Stomach smooth muscle (tissue), 2 donors: ENCODE measurements around the gene DNAH6.

Experiments used
- H3K27ac ChIP-seq: one replicate; pipeline ENCODE4 v1.7.0; 2013; ENCODE audit warnings: mild to moderate bottlenecking, low read length, inconsistent platforms
- H3K27me3 ChIP-seq, 2 donors: one replicate each; pipeline ENCODE4 v1.7.0; 2013; ENCODE audit warnings: low read length in 2 of 2; ENCODE audit not compliant: insufficient read depth in 2 of 2, control insufficient read depth in 1 of 2
- H3K36me3 ChIP-seq, 2 donors: one replicate each; pipeline ENCODE4 v1.7.0; 2013; ENCODE audit warnings: low read length in 2 of 2; ENCODE audit not compliant: control insufficient read depth in 2 of 2, insufficient read depth in 2 of 2
- H3K4me1 ChIP-seq: one replicate; pipeline ENCODE4 v1.7.0; 2013; ENCODE audit warnings: low read length; ENCODE audit not compliant: control insufficient read depth, insufficient read depth
- H3K4me3 ChIP-seq, 2 donors: one replicate each; pipeline ENCODE4 v1.7.0; 2013; ENCODE audit warnings: low read length in 2 of 2
- H3K9ac ChIP-seq, 2 donors: one replicate each; pipeline ENCODE4 v1.7.0; 2013; ENCODE audit warnings: low read length in 2 of 2, mild to moderate bottlenecking in 1 of 2
- H3K9me3 ChIP-seq, 2 donors: one replicate each; pipeline ENCODE4 v1.7.0; 2013; ENCODE audit warnings: low read length in 2 of 2; ENCODE audit not compliant: control insufficient read depth in 2 of 2
- donor health status: healthy.
- donor health status: Pancreatic carcinoma.

Gene DNAH6

DNA sequence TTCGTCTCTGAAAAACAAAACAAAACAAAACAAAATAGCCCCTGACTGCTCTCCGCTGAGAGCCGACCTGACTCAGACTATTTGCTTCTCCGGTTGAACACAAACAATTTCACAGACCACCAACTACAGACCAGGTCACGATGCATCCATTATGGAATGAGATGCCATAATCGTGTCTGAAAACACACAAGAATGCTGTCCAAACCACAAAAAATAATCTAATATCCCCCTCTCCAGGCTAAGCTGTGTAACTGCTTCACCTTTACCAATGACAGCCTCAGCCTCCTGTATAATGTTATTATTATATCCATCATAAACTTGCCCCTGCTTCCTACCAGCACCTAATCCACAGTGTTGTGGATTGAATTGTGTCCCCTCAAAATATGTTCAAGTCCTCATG, 114.7 kb downstream of the DNAH6 start:
- Histone ChIP-seq H3K27me3 (no peaks in the 10 kb centered on the region), H3K4me3 (no peak overlapping the region), H3K9ac (no peak overlapping the region), H3K27ac (no peak overlapping the region), H3K9me3 (no peaks in the 10 kb centered on the region), H3K36me3 (no peaks in the 10 kb centered on the region), H3K4me1 (no peaks in the 10 kb centered on the region)

DNA sequence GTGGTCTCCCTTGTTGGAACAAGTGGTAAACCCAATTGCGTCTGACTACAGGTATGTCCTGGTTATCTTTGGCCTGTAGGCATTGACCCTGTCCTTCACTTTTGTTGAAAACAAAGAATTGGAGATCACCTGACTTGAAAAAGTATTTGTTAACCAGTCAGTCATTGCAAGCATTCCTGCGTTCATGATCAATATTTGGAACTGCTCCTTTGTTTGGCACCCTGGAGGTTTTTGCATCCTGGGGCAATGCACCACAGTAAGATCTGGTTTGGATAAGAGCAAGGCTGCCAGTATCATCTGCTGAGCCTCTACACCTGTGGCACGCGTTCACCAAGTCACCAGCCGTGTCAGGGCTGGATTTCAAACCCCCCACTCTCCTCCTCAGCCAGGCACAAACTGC, 115.7 kb downstream of the DNAH6 start:
- no peaks in the 10 kb centered on the region for H3K27me3 ChIP-seq
- no peak overlapping the region for H3K4me3 ChIP-seq
- no peaks in the 10 kb centered on the region for H3K4me1 ChIP-seq
- H3K9ac ChIP-seq = no peak overlapping the region
- no peak overlapping the region for H3K27ac ChIP-seq
- no peaks in the 10 kb centered on the region for H3K9me3 ChIP-seq
- H3K36me3 ChIP-seq = no peaks in the 10 kb centered on the region

DNA sequence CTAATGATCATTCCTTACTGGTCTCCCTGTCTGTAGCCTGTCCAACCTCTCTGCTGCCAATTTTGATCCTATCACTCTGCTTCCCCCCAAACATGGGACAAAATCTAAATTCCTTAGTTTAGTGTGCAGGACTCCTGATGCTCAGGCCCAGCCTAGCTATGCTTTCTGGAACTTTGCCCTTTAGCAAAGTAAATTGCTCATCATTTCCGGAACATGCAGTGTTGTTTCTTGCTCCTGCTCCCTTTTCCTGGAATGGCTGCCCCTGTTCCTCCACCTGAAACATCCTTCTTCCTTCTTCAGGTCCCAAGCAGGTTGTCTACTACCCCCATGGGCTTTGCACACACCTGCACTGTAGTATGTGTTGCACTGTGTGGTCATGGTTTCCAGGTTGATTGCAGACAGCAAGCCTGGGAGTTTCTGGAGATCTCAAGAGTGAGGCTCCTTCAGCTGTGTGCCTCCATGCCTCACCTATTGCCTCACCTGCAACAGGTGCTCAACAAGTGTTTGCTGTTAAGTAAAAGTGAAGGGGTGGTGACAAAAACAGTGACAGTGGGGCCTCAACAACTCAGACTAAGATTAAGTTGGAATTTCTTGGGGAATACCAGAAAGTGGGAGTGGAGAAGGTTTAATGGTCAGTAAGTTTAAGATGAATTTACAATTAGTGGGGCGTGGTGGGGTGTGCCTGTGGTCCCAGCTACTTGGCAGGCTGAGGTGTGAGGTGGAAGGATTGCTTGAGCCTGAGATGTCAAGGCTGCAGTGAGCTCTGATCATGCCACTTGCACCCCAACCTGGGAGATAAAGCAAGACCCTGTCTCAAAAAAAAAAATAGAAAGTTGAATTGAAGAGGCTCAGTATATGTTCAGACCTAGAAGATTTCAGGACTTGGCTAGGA, 120.0 kb downstream of the DNAH6 start:
- Histone ChIP-seq H3K4me1 (no peaks in the 10 kb centered on the region), H3K27me3 (no peaks in the 10 kb centered on the region), H3K9ac (no peak overlapping the region), H3K9me3 (no peaks in the 10 kb centered on the region), H3K27ac (no peak overlapping the region), H3K4me3 (no peak overlapping the region), H3K36me3 (no peaks in the 10 kb centered on the region)

DNA sequence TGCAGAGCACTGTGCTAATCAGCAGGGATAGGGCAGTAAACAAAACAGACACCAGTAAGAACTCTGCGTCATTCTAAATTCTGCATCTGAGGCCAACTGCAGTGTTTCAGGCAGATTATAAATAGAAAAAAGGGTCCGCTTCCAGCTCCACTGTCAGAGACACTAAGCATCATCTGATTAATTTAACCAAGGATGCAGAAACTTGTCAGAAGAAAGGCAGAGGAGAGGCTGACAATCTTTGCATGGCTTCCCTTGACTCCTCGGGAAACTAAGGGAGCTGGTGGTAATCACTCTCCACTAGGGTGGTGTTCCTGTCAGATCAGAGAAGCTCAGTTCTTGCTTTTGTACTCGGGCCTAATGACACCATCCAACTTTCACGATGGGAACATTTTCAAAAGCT, 123.5 kb downstream of the DNAH6 start:
- H3K27me3 ChIP-seq = no peaks in the 10 kb centered on the region
- H3K4me1 ChIP-seq = no peaks in the 10 kb centered on the region
- no peak overlapping the region for H3K9ac ChIP-seq
- no peaks in the 10 kb centered on the region for H3K36me3 ChIP-seq
- no peak overlapping the region for H3K27ac ChIP-seq
- H3K4me3 ChIP-seq = no peak overlapping the region
- no peaks in the 10 kb centered on the region for H3K9me3 ChIP-seq

DNA sequence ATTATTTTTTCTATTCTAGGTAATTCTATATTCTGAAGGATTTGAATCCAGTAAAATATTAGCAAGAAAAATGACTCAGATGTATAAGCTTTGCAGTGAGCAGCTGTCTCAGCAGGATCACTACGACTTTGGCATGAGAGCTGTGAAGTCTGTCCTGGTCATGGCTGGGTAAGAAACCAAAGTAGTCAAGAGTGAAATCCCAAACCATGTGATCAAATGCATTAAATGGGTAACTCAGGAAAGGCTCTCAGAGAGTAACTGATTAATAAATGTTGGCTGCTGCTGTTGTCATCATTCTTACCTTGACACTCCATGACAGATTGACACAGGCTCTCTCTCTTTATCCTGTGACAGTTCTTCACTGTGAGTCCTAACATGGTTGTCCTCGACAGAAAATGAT, 124.1 kb downstream of the DNAH6 start:
- H3K9ac ChIP-seq = no peak overlapping the region
- no peak overlapping the region for H3K27ac ChIP-seq
- H3K36me3 ChIP-seq = no peaks in the 10 kb centered on the region
- no peaks in the 10 kb centered on the region for H3K27me3 ChIP-seq
- no peak overlapping the region for H3K4me3 ChIP-seq
- H3K4me1 ChIP-seq = no peaks in the 10 kb centered on the region
- no peaks in the 10 kb centered on the region for H3K9me3 ChIP-seq

DNA sequence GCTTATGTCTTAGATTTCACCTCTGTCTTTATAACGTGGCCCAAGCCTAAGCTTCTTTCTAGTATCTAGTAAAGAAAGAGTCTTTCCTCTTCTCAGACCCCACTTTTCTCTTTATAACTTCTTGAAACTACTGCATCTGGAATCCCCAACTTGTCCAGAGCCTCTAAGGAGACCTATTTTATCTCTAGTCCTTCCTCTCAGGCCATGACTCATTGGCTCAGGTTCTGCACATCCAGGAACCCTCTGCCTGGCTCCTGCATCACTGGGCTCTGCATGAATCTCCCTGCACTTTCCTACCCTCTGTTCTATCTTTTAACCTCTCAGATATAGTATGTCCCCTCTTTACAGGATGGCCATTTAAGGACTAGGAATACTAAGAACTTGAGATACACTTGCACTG, 124.7 kb downstream of the DNAH6 start:
- no peak overlapping the region for H3K9ac ChIP-seq
- H3K4me3 ChIP-seq = no peak overlapping the region
- H3K9me3 ChIP-seq = no peaks in the 10 kb centered on the region
- no peaks in the 10 kb centered on the region for H3K27me3 ChIP-seq
- H3K4me1 ChIP-seq = no peaks in the 10 kb centered on the region
- H3K36me3 ChIP-seq = no peaks in the 10 kb centered on the region
- no peak overlapping the region for H3K27ac ChIP-seq

DNA sequence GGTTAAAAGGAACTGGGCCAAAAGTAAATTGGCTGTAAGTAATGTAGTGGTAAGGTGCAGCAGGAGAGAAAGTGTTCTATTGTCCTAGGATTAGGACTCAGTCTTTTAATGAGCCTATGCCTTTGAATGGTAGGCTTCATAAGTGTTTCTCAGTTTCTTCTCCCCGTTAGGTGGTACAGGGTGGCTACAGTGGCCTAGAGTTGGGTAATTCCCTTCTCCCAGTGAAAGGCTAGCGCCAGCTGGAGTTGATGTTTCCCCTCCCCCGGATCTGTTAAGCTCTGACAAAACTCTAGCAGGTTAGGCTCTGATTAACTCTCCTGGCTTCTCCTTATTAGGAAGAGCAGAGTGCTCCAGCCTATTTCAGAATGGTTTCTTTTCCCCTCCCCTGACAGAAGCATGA, 127.7 kb downstream of the DNAH6 start:
- no peaks in the 10 kb centered on the region for H3K4me1 ChIP-seq
- H3K4me3 ChIP-seq = no peak overlapping the region
- H3K27ac ChIP-seq = no peak overlapping the region
- no peaks in the 10 kb centered on the region for H3K27me3 ChIP-seq
- no peaks in the 10 kb centered on the region for H3K9me3 ChIP-seq
- H3K36me3 ChIP-seq = no peaks in the 10 kb centered on the region
- H3K9ac ChIP-seq = no peak overlapping the region

DNA sequence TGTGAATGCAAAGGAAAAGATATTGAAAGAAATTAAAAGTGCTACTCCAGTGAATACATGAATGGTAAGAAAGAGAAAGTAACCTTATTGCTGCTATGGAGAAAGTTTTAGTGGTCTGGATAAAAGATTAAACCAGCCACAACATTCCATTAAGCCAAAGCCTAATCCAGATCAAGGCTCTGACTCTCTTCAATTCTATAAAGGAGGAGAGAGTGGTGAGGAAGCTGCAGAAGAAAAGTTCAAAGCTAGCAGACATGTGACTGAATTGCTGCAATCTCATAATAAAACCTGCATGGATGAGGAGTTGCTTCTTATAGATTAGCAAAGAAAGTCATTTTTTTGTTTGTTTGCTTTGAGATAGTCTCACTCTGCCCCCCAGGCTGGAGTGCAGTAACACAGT, 130.2 kb downstream of the DNAH6 start:
- Histone ChIP-seq H3K9ac (no peak overlapping the region), H3K36me3 (no peaks in the 10 kb centered on the region), H3K4me1 (no peaks in the 10 kb centered on the region), H3K27ac (no peak overlapping the region), H3K4me3 (no peak overlapping the region), H3K9me3 (no peaks in the 10 kb centered on the region), H3K27me3 (no peaks in the 10 kb centered on the region)

DNA sequence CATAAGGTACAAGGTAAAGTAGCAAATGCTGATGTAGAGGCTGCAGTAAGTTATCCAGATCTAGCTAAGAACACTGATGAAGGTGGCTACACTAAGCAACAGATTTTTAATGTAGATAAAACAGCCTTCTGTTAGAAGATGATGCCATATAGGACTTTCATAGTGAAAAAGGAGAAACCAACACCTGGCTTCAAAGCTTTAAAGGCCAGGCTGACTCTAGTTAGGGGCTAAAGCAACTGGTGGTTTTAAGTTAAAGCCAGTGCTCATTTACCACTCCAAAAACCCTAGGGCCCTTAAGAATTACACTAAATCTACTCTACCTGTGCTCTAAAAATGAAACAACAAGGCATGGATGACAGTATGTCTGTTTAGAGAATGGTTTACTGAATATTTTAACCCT, 131.0 kb downstream of the DNAH6 start:
- no peak overlapping the region for H3K27ac ChIP-seq
- no peaks in the 10 kb centered on the region for H3K4me1 ChIP-seq
- no peaks in the 10 kb centered on the region for H3K27me3 ChIP-seq
- H3K9me3 ChIP-seq = no peaks in the 10 kb centered on the region
- H3K36me3 ChIP-seq = no peaks in the 10 kb centered on the region
- no peak overlapping the region for H3K9ac ChIP-seq
- no peak overlapping the region for H3K4me3 ChIP-seq

DNA sequence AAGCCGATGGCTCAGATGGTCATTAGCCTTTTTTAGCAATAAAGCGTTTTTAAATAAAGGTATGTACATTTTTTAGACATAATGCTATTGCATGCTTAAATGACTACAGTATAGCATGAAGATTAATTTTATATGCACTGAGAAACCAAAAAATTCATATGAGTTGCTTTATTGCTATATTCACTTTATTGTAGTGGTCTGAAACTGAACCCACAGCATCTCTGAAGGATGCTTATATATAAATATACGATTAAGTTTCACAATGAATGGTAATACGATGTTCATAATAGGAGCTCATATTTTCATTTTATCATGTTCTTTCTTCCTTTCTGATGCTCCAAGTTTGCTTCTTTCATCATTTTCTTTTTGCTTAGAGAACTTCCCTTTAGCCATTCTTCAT, 132.8 kb downstream of the DNAH6 start:
- Histone ChIP-seq H3K9me3 (no peaks in the 10 kb centered on the region), H3K36me3 (no peaks in the 10 kb centered on the region), H3K4me1 (no peaks in the 10 kb centered on the region), H3K27me3 (no peaks in the 10 kb centered on the region), H3K4me3 (no peak overlapping the region), H3K9ac (no peak overlapping the region), H3K27ac (no peak overlapping the region)

DNA sequence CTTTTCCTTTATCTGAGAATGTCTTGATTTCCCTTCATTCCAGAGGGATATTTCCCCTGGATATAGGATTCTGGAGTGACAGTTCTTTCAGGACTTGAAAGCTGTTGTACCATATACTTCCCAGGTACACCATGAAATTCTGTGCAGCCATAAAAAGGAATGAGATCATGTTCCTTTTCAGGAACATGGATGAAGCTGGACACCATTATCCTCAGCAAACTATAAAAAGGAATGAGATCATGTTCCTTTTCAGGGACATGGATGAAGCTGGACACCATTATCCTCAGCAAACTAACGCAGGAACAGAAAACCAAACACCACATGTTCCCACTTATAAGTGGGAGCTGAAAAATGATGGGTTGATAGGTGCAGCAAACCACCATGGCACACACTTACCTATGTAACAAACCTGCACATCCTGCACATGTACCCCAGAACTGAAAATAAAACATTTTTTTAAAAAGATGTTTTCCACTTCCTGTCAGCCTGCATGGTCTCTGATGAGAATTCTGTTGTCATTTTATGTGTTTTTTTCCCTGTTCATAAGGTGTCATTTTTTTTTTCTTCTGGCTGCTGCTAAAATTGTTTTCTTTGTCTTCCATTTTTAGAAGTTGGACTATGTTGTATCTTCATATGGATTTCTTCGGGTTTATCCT, 133.3 kb downstream of the DNAH6 start:
- Histone ChIP-seq H3K4me1 (no peaks in the 10 kb centered on the region), H3K27me3 (no peaks in the 10 kb centered on the region)

More for the DNA sequence above, 133.3 kb downstream of the DNAH6 start:
- Histone ChIP-seq H3K9me3 (no peaks in the 10 kb centered on the region), H3K27ac (no peak overlapping the region), H3K36me3 (no peaks in the 10 kb centered on the region), H3K9ac (no peak overlapping the region), H3K4me3 (no peak overlapping the region)
